Liver (tissue), 9 donors: Measurements from ENCODE around the gene MAL. TPM values are rescaled to one million over a fixed set of nuclear protein-coding genes. Genes with fewer than 3 reads are reported as not detected.

ENCODE experiments used
- DNase-seq: peaks from one replicate; pipeline ENCODE4 v3.0.0-alpha.2; 2017; ENCODE audit warnings: low spot score
- H3K27ac ChIP-seq, 2 donors: one replicate each; pipeline ENCODE4 v1.7.0; 2013; ENCODE audit warnings: inconsistent platforms in 2 of 2, low read length in 2 of 2, control low read depth in 1 of 2, low read depth in 1 of 2, mild to moderate bottlenecking in 1 of 2
- H3K27me3 ChIP-seq, 4 donors: one replicate each; pipeline versions ENCODE4 v1.6.1 to v1.7.0; 2013; ENCODE audit warnings: low read length in 3 of 4, inconsistent platforms in 1 of 4, mild to moderate bottlenecking in 1 of 4, moderate library complexity in 1 of 4; ENCODE audit not compliant: control insufficient read depth in 4 of 4, insufficient read depth in 4 of 4
- H3K36me3 ChIP-seq, 4 donors: one replicate each; pipeline versions ENCODE4 v1.6.1 to v1.7.0; 2013; ENCODE audit warnings: low read length in 3 of 4, mild to moderate bottlenecking in 3 of 4, low read depth in 1 of 4, moderate library complexity in 1 of 4; ENCODE audit not compliant: control insufficient read depth in 4 of 4, insufficient read depth in 3 of 4
- H3K4me1 ChIP-seq, 4 donors: one replicate each; pipeline versions ENCODE4 v1.6.1 to v1.7.0; 2013; ENCODE audit warnings: low read length in 3 of 4, mild to moderate bottlenecking in 3 of 4, moderate library complexity in 1 of 4; ENCODE audit not compliant: control insufficient read depth in 4 of 4, insufficient read depth in 4 of 4
- H3K4me3 ChIP-seq, 3 donors: one replicate each; pipeline versions ENCODE4 v1.6.1 to v1.7.0; 2013; ENCODE audit warnings: low read length in 3 of 3, control low read depth in 1 of 3, low read depth in 1 of 3, mild to moderate bottlenecking in 1 of 3
- H3K9ac ChIP-seq, 2 donors: one replicate each; pipeline ENCODE4 v1.7.0; 2013; ENCODE audit warnings: low read length in 2 of 2, mild to moderate bottlenecking in 2 of 2, moderate library complexity in 2 of 2, control low read depth in 1 of 2, low read depth in 1 of 2
- H3K9me3 ChIP-seq, 4 donors: one replicate each; pipeline versions ENCODE4 v1.6.1 to v1.7.0; 2013; ENCODE audit warnings: low read length in 3 of 4; ENCODE audit not compliant: control insufficient read depth in 4 of 4
- EGR1 ChIP-seq, 2 donors: IDR thresholded peaks; 2 replicates each; pipeline ENCODE4 v1.6.1; 2016 to 2018; ENCODE audit warnings: antibody characterized with exemption in 2 of 2, low read depth in 2 of 2
- FOXA1 ChIP-seq: IDR thresholded peaks from 2 replicates; pipeline ENCODE4 v1.6.1; 2016; ENCODE audit warnings: antibody characterized with exemption
- FOXA2 ChIP-seq: IDR thresholded peaks from 2 replicates; pipeline ENCODE4 v1.6.1; 2016; ENCODE audit warnings: antibody characterized with exemption
- GABPA ChIP-seq, 2 donors: IDR thresholded peaks in 1 of 2; conservative IDR thresholded peaks in 1 of 2; 2 replicates each; pipeline ENCODE4 v1.6.1; 2016; ENCODE audit warnings: antibody characterized with exemption in 2 of 2, mild to moderate bottlenecking in 1 of 2, moderate library complexity in 1 of 2
- HNF4A ChIP-seq, 2 donors: conservative IDR thresholded peaks; 2 replicates each; pipeline ENCODE4 v1.6.1; 2016; ENCODE audit warnings: antibody characterized with exemption in 2 of 2, mild to moderate bottlenecking in 2 of 2
- HNF4G ChIP-seq: IDR thresholded peaks from 2 replicates; pipeline ENCODE4 v1.6.1; 2016; ENCODE audit warnings: antibody characterized with exemption
- JUND ChIP-seq, 2 donors: IDR thresholded peaks; 2 replicates each; pipeline ENCODE4 v1.6.1; 2016; ENCODE audit warnings: antibody characterized with exemption in 2 of 2
- NR2F2 ChIP-seq: IDR thresholded peaks from 2 replicates; pipeline ENCODE4 v1.6.1; 2016; ENCODE audit warnings: antibody characterized with exemption
- RAD21 ChIP-seq, 2 donors: IDR thresholded peaks; 2 replicates each; pipeline ENCODE4 v1.6.1; 2016; ENCODE audit warnings: antibody characterized with exemption in 2 of 2, mild to moderate bottlenecking in 2 of 2
- RXRA ChIP-seq, 2 donors: IDR thresholded peaks; 2 replicates each; pipeline ENCODE4 v1.6.1; 2017 to 2018; ENCODE audit warnings: antibody characterized with exemption in 2 of 2, mild to moderate bottlenecking in 1 of 2
- SP1 ChIP-seq: IDR thresholded peaks from 2 replicates; pipeline ENCODE4 v1.6.1; 2018; ENCODE audit warnings: antibody characterized with exemption, mild to moderate bottlenecking
- TAF1 ChIP-seq: conservative IDR thresholded peaks from 2 replicates; pipeline ENCODE4 v1.6.1; 2016; ENCODE audit warnings: antibody characterized with exemption, mild to moderate bottlenecking
- YY1 ChIP-seq: IDR thresholded peaks from 2 replicates; pipeline ENCODE4 v1.6.1; 2016; ENCODE audit warnings: antibody characterized with exemption, mild to moderate bottlenecking
- whole genome bisulfite sequencing: extraction: QIAGEN DNeasy Blood & Tissue Kit; methylation state at CpG from one replicate; pipeline ENCODE4 v1.1.7; 2013; 5-methylcytosine and 5-hydroxymethylcytosine counted together
- polyA plus RNA-seq, 2 donors: library from polyadenylated mRNA; stranded (reverse) in 1 of 2; unstranded in 1 of 2; fragments of 200-250 nt in 1 of 2; fragments of >200 nt in 1 of 2; fragmentation: Nextera tagmentation in 1 of 2; extraction: Ambion mirVana in 1 of 2; gene quantifications; one replicate each; pipeline versions ENCODE4 v1.2.1 to v1.2.3, GENCODE V29; 2013 to 2015
- total RNA-seq, 2 donors: library from RNA; depleted of rRNA; stranded (reverse); fragments of >200 nt; gene quantifications; one replicate each; pipeline ENCODE4 v1.2.3, GENCODE V29; 2014
- TF ChIP-seq, protein P1 (sequence below): IDR thresholded peaks from 2 replicates; pipeline ENCODE4 v1.6.1; 2016; ENCODE audit warnings: antibody characterized with exemption
- TF ChIP-seq, protein P2 (sequence below): IDR thresholded peaks from 2 replicates; pipeline ENCODE4 v1.6.1; 2016; ENCODE audit warnings: antibody characterized with exemption, mild to moderate bottlenecking
- TF ChIP-seq, protein P3 (sequence below): IDR thresholded peaks from 2 replicates; pipeline ENCODE4 v1.6.1; 2016; ENCODE audit warnings: antibody characterized with exemption
- TF ChIP-seq, protein P4 (sequence below): fragments of 150-350 bp; IDR thresholded peaks from 2 replicates; pipeline ENCODE4 v1.5.1; 2017; ENCODE audit warnings: improper control_type of control experiment, low read depth, low read length; ENCODE audit not compliant: missing input control
- TF ChIP-seq, protein P5 (sequence below): IDR thresholded peaks from 2 replicates; pipeline ENCODE4 v1.6.1; 2016; ENCODE audit warnings: antibody characterized with exemption
- donor health status: healthy.
- donor health status: healthy.
- donor health status: healthy.
- donor health status: healthy.
- donor health status: healthy.

MAL gene
- total and polyA plus RNA-seq, 4 donors = 0.51 TPM; not detected in 3

DNA sequence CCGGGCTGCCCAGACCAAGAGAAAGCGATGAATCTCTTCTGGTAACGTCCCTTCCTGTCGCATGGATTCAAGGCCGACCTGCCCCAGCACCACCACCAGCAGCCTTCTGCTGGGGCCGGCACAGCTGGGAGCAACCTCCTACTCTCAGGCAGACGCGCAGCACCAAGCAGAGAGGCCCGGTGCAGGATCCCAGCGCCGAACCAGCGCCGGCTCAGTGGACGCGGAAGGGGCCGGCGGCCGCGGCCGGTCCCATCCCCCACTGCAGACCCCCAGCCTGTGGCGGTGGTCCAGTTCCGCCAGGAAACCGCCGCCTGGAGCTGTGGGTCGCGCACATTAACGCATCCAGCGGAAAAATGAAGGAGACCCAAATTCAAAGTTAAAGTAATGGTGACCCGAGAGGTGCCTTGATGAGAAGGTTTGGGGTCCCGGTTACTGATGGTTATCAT, 525 bp upstream of the MAL start:
- H3K4me1 ChIP-seq = peaks cover 0 to 19% (median 10%) of the 10 kb centered on the region in 4 donors
- H3K9ac ChIP-seq = no peak overlapping the region
- DNase-seq = no peak
- 7% methylated on average over 30 of the region's 30 CpGs for WGBS
- TF ChIP-seq, protein P1, sequence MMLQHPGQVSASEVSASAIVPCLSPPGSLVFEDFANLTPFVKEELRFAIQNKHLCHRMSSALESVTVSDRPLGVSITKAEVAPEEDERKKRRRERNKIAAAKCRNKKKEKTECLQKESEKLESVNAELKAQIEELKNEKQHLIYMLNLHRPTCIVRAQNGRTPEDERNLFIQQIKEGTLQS = no peak
- TF ChIP-seq RXRA (IDR thresholded peaks at IDR 0.05) (no peak), FOXA1 (no peak), EGR1 (IDR thresholded peaks at IDR 0.05; ENCODE audit: low read depth in 2 of 2) (no peak), JUND (IDR thresholded peaks at IDR 0.05) (no peak), YY1 (no peak), FOXA2 (no peak), NR2F2 (no peak), HNF4A (conservative IDR thresholded peaks at IDR 0.05) (no peak), HNF4G (no peak), GABPA (IDR thresholded peaks at IDR 0.05 in 1 of 2, conservative IDR thresholded peaks at IDR 0.05 in 1 of 2) (no peak), TAF1 (no peak), RAD21 (IDR thresholded peaks at IDR 0.05) (no peak), SP1 (no peak)
- TF ChIP-seq, protein P2, sequence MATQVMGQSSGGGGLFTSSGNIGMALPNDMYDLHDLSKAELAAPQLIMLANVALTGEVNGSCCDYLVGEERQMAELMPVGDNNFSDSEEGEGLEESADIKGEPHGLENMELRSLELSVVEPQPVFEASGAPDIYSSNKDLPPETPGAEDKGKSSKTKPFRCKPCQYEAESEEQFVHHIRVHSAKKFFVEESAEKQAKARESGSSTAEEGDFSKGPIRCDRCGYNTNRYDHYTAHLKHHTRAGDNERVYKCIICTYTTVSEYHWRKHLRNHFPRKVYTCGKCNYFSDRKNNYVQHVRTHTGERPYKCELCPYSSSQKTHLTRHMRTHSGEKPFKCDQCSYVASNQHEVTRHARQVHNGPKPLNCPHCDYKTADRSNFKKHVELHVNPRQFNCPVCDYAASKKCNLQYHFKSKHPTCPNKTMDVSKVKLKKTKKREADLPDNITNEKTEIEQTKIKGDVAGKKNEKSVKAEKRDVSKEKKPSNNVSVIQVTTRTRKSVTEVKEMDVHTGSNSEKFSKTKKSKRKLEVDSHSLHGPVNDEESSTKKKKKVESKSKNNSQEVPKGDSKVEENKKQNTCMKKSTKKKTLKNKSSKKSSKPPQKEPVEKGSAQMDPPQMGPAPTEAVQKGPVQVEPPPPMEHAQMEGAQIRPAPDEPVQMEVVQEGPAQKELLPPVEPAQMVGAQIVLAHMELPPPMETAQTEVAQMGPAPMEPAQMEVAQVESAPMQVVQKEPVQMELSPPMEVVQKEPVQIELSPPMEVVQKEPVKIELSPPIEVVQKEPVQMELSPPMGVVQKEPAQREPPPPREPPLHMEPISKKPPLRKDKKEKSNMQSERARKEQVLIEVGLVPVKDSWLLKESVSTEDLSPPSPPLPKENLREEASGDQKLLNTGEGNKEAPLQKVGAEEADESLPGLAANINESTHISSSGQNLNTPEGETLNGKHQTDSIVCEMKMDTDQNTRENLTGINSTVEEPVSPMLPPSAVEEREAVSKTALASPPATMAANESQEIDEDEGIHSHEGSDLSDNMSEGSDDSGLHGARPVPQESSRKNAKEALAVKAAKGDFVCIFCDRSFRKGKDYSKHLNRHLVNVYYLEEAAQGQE = no peak
- TF ChIP-seq, protein P3, sequence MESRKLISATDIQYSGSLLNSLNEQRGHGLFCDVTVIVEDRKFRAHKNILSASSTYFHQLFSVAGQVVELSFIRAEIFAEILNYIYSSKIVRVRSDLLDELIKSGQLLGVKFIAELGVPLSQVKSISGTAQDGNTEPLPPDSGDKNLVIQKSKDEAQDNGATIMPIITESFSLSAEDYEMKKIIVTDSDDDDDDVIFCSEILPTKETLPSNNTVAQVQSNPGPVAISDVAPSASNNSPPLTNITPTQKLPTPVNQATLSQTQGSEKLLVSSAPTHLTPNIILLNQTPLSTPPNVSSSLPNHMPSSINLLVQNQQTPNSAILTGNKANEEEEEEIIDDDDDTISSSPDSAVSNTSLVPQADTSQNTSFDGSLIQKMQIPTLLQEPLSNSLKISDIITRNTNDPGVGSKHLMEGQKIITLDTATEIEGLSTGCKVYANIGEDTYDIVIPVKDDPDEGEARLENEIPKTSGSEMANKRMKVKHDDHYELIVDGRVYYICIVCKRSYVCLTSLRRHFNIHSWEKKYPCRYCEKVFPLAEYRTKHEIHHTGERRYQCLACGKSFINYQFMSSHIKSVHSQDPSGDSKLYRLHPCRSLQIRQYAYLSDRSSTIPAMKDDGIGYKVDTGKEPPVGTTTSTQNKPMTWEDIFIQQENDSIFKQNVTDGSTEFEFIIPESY = no peak
- TF ChIP-seq, protein P4, sequence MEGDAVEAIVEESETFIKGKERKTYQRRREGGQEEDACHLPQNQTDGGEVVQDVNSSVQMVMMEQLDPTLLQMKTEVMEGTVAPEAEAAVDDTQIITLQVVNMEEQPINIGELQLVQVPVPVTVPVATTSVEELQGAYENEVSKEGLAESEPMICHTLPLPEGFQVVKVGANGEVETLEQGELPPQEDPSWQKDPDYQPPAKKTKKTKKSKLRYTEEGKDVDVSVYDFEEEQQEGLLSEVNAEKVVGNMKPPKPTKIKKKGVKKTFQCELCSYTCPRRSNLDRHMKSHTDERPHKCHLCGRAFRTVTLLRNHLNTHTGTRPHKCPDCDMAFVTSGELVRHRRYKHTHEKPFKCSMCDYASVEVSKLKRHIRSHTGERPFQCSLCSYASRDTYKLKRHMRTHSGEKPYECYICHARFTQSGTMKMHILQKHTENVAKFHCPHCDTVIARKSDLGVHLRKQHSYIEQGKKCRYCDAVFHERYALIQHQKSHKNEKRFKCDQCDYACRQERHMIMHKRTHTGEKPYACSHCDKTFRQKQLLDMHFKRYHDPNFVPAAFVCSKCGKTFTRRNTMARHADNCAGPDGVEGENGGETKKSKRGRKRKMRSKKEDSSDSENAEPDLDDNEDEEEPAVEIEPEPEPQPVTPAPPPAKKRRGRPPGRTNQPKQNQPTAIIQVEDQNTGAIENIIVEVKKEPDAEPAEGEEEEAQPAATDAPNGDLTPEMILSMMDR = no peak
- TF ChIP-seq, protein P5, sequence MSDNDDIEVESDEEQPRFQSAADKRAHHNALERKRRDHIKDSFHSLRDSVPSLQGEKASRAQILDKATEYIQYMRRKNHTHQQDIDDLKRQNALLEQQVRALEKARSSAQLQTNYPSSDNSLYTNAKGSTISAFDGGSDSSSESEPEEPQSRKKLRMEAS = no peak
- no peak overlapping the region for H3K4me3 ChIP-seq
- peaks cover 4 to 12% (median 6%) of the 10 kb centered on the region in 4 donors for H3K27me3 ChIP-seq
- no peak overlapping the region for H3K27ac ChIP-seq
- H3K36me3 ChIP-seq = no peaks in the 10 kb centered on the region
- H3K9me3 ChIP-seq = no peaks in the 10 kb centered on the region
